ENCODE measurements around the gene M1AP. TPM values are rescaled to one million over a fixed set of nuclear protein-coding genes. Genes with fewer than 3 reads are reported as not detected.

M1AP gene
- total RNA-seq, 4 donors from 2014 or later: 0.56 to 1.8 (median 0.91) TPM

DNA sequence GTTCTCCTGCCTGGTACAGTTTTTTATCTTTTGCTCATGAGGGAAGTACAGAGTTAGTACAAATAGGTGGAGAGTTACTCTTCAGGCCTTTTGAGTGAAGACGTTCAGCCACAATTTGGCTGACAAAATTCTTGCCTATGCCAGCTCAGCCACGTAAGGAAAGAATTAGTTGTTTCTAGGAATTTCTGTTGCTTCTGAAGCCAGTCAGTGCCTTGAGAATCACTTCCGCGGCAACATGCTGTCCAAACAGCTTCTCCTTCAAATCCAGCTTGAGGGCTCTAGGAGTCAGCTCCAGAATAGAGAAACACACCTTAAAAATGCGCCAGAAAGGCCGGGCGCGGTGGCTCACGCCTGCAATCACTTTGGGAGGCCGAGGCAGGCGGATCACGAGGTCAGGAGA is 27.5 kb downstream of the M1AP start:
- ATAC-seq (ENCODE audit: low FRiP score) (no peak), DNase-seq (ENCODE audit: low spot score) (no peak)
- TF ChIP-seq, protein P1, sequence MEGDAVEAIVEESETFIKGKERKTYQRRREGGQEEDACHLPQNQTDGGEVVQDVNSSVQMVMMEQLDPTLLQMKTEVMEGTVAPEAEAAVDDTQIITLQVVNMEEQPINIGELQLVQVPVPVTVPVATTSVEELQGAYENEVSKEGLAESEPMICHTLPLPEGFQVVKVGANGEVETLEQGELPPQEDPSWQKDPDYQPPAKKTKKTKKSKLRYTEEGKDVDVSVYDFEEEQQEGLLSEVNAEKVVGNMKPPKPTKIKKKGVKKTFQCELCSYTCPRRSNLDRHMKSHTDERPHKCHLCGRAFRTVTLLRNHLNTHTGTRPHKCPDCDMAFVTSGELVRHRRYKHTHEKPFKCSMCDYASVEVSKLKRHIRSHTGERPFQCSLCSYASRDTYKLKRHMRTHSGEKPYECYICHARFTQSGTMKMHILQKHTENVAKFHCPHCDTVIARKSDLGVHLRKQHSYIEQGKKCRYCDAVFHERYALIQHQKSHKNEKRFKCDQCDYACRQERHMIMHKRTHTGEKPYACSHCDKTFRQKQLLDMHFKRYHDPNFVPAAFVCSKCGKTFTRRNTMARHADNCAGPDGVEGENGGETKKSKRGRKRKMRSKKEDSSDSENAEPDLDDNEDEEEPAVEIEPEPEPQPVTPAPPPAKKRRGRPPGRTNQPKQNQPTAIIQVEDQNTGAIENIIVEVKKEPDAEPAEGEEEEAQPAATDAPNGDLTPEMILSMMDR (IDR thresholded peaks at IDR 0.05): no peak

DNA sequence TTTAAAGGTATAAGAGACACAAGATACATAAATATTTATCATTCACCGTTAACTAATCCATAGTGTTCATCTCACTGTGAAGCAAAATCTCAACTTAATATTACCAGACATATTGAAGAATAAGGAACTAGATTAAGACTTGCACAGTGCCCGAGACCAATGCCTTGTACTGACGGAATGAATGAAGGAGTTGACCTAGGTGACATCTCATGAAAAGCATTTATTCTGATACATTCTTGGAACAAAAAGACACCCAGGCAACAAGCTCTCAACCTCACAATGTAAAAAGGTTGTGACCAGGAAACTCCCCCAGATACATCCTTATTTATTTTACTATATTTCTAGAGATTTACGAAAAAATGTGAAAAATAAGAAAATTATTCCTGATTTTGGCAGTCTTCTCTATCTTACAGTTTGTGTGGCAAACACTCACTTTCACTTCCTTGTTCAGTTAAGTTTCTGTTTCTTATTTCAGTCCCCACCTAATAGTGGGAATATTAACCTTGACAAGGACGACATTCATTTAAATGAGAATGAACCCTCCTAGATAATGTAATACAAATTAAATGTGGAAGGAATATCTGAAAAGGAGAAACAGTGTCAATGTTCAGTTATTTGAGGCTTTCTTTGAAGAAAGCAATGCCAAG is 28.4 kb downstream of the M1AP start:
- ATAC-seq (ENCODE audit: low FRiP score): no peak
- DNase-seq (ENCODE audit: low spot score): no peak
- TF ChIP-seq, protein P1 (IDR thresholded peaks at IDR 0.05): no peak

DNA sequence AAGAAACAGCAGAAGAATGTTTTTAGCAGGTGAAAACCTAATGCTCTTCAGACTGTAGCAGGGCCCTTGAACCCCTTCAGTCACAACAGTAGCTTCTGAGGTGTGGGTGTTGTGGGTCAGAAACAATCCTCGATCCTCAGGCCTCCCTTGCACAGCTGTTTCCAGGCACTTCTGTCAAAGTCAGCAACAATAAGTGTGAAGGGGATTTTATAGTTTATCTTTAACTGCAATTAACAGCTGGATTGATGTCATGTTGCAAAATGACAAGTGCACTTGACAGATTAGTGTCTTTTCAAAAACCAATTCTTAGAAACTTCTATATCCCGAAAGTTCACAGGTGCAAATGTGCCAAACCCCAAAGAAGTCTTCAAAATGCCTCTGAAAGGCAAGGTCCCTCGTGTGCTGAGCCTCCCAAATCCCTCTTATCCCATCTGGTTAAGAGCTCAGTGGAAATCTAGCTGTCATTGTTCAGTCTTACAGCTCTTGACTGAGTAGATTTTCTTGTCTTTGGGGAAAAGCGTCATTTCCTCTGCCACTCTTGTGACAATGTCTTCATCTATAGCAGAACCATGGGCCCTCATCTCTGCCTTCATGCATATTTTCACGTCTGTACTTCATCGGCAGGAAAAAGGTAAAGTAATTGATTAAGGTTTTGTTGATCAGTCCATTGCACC is 29.6 kb downstream of the M1AP start:
- no peak for DNase-seq (ENCODE audit: low spot score)
- TF ChIP-seq, protein P1 (IDR thresholded peaks at IDR 0.05): no peak
- no peak for ATAC-seq (ENCODE audit: low FRiP score)

DNA sequence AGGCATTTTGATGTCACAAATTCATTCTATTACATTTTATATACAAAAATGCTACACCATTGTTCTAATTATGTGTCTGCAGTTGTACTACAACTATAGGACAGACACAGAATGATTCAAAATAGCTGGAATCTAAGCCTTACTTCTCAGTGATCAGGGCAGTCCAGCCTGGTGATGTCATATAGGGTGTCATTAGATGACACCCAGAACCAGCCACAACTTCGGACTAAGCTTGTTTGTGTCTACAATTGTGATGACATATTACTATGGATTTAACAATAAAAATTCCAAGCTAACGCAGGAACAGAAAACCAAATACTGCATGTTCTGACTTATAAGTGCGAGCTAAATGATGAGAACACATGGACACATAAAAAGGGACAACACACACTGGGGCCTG is 31.0 kb downstream of the M1AP start:
- no peak for DNase-seq (ENCODE audit: low spot score)
- ATAC-seq (ENCODE audit: low FRiP score): no peak
- TF ChIP-seq, protein P1 (IDR thresholded peaks at IDR 0.05): no peak

DNA sequence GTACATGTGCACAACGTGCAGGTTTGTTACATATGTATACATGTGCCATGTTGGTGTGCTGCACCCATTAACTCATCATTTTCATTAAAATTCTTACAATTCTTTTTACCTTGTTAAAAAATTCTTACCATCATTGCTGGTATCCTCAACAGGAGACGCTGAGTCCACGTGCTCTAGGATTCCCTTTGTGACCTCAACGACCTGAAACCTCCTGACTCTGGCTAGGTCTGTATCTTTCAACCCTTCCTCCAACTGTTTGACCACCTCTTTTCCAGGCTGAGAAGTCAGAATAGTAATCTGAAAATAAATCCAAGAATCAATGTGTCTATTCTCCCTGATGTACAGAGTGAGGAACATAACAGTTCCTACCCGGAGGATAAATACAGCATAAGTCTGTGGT is 41.2 kb downstream of the M1AP start:
- DNase-seq (ENCODE audit: low spot score) (no peak), ATAC-seq (ENCODE audit: low FRiP score) (no peak)
- TF ChIP-seq, protein P1 (IDR thresholded peaks at IDR 0.05): no peak

DNA sequence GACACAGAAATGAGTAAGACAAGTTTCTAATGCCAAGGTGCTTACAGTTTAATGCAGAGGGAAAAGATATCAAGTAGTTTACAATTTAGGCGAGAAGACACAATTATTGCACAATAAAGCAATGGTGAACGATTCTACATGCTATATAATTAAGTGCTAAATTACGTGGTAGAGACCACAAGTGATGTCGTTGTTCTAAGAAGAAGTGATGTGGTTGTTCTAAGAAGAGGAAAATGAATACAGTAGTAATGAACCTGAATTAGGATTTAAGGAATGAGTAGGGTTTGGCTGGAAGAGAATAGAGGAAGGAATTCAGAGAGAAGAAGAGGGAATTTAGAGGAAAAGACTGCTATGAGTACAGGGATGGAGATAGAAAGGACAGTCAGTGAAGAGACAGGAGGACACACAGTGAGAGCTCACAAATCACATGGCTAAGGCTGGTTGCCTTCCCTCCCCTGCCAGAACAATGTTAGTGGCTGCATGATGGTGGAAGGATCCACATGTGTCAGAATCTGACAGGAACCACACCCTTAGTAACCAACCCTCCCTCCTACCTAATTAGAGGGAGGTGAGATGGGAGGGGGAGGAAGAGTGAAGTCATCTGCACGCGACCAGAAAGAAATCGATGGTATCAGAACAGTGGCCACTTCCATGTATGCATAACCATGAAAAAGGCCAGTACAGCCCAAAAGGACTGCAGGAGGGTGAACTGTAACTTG is 44.7 kb downstream of the M1AP start:
- TF ChIP-seq, protein P1 (IDR thresholded peaks at IDR 0.05): no peak
- no peak for DNase-seq (ENCODE audit: low spot score)
- no peak for ATAC-seq (ENCODE audit: low FRiP score)
